ENCODE measurements around the gene OR11A1.

DNA sequence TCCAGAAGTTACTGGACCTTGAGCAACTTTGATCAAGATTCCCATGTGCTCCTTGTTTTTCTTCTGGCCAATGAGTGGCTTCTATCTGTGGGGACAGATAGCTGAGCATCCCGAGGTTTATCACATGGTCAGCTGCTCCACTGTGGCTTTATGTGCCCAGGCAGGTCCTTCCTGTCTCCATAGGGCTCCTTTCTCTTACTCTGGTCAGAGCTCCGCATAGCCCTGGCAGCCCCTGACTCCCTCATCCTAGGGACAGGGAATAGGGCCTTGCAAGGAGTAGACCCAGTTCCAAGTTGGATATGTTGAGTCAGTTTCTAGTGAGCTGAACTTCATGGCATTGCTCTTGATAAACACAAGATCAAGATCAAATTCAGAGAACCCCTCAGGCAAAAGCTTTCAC is 37.3 kb upstream of the OR11A1 start:
- TF ChIP-seq TAF1 (IDR thresholded peaks at IDR 0.05; ENCODE audit: low read depth, low read length) (no peak), POLR2A (IDR thresholded peaks at IDR 0.05; ENCODE audit: low read depth, low read length) (no peak), POLR2AphosphoS5 (IDR thresholded peaks at IDR 0.05; ENCODE audit: low read depth, low read length) (no peak), PAX5 (IDR thresholded peaks at IDR 0.05; ENCODE audit: insufficient read depth, low read length, severe bottlenecking) (no peak), SPI1 (IDR thresholded peaks at IDR 0.05; ENCODE audit: low read depth, low read length) (no peak), POU2F2 (IDR thresholded peaks at IDR 0.05; ENCODE audit: low read depth, low read length) (no peak)

All from GM12891 (cell line).